Right atrium auricular region (tissue), 2 donors: ENCODE results near the gene FAM98B. TPM values are rescaled to one million over a fixed set of nuclear protein-coding genes. Genes with fewer than 3 reads are reported as not detected.

Experiments
- DNase-seq: peaks from one replicate; pipeline ENCODE4 v3.0.0-alpha.2; 2019; ENCODE audit warnings: low spot score
- H3K27ac ChIP-seq, 2 donors: fragments of 200-600 bp; sonication (generic); 1 replicate in 1 of 2; 2 replicates in 1 of 2; pipeline ENCODE4 v1.5.1; 2016 to 2019
- H3K27me3 ChIP-seq, 2 donors: fragments of 200-600 bp; sonication (generic); one replicate each; pipeline versions ENCODE4 v1.5.1 to v1.6.0; 2017 to 2019
- H3K36me3 ChIP-seq: fragments of 200-600 bp; sonication (generic); one replicate; pipeline ENCODE4 v1.5.1; 2016
- H3K4me1 ChIP-seq, 2 donors: fragments of 200-600 bp; sonication (generic); one replicate each; pipeline versions ENCODE4 v1.5.1 to v1.6.0; 2017 to 2019
- H3K4me3 ChIP-seq, 2 donors: fragments of 200-600 bp; sonication (generic); 1 replicate in 1 of 2; 2 replicates in 1 of 2; pipeline ENCODE4 v1.5.1; 2017 to 2019; ENCODE audit warnings: mild to moderate bottlenecking in 1 of 2, moderate library complexity in 1 of 2
- H3K9me3 ChIP-seq, 2 donors: fragments of 200-600 bp; sonication (generic); one replicate each; pipeline ENCODE4 v1.5.1; 2019
- CTCF ChIP-seq, 2 donors: fragments of 200-600 bp; sonication (generic); IDR thresholded peaks; one replicate each; pipeline ENCODE4 v1.5.1; 2019; ENCODE audit warnings: antibody characterized with exemption in 2 of 2
- total RNA-seq, 2 donors: library from RNA; depleted of rRNA; stranded (reverse); fragments of >200 nt; gene quantifications; one replicate each; pipeline ENCODE4 v1.1.0, GENCODE V29; 2016

The FAM98B gene
- total RNA-seq, 2 donors from 2014 or later = 9.8 to 13.4 TPM

- H3K4me1 ChIP-seq = no peaks in the 10 kb centered on the region
- DNase-seq = no peak
- no peaks in the 10 kb centered on the region for H3K36me3 ChIP-seq
- H3K9me3 ChIP-seq = no peaks in the 10 kb centered on the region
- H3K27me3 ChIP-seq = no peaks in the 10 kb centered on the region
- H3K27ac ChIP-seq = no peak overlapping the region
- H3K4me3 ChIP-seq = no peak overlapping the region
- TF ChIP-seq CTCF (IDR thresholded peaks at IDR 0.05) = no peak
Measured at GRCh38 chr15:38504680-38505467, 50.9 kb downstream of the FAM98B start.

- H3K4me3 ChIP-seq = no peak overlapping the region
- no peaks in the 10 kb centered on the region for H3K36me3 ChIP-seq
- no peaks in the 10 kb centered on the region for H3K9me3 ChIP-seq
- TF ChIP-seq CTCF (IDR thresholded peaks at IDR 0.05) = no peak
- H3K4me1 ChIP-seq = no peaks in the 10 kb centered on the region
- DNase-seq = no peak
- no peaks in the 10 kb centered on the region for H3K27me3 ChIP-seq
- no peak overlapping the region for H3K27ac ChIP-seq
Measured at GRCh38 chr15:38506997-38507396, 53.1 kb downstream of the FAM98B start.

- DNase-seq = no peak
- H3K27me3 ChIP-seq = no peaks in the 10 kb centered on the region
- no peak for TF ChIP-seq CTCF (IDR thresholded peaks at IDR 0.05)
- H3K9me3 ChIP-seq = no peaks in the 10 kb centered on the region
- no peaks in the 10 kb centered on the region for H3K4me1 ChIP-seq
- H3K27ac ChIP-seq = no peak overlapping the region
- H3K36me3 ChIP-seq = no peaks in the 10 kb centered on the region
- H3K4me3 ChIP-seq = no peak overlapping the region
Measured at GRCh38 chr15:38507570-38507969, 53.6 kb downstream of the FAM98B start.

- Histone ChIP-seq H3K4me3 (no peak overlapping the region), H3K27ac (no peak overlapping the region), H3K4me1 (no peaks in the 10 kb centered on the region), H3K36me3 (no peaks in the 10 kb centered on the region), H3K9me3 (no peaks in the 10 kb centered on the region), H3K27me3 (no peaks in the 10 kb centered on the region)
- no peak for TF ChIP-seq CTCF (IDR thresholded peaks at IDR 0.05)
- DNase-seq = no peak
Measured at GRCh38 chr15:38508647-38509046, 54.7 kb downstream of the FAM98B start.

- no peak for TF ChIP-seq CTCF (IDR thresholded peaks at IDR 0.05)
- DNase-seq = no peak
- Histone ChIP-seq H3K4me3 (no peak overlapping the region), H3K27me3 (no peaks in the 10 kb centered on the region), H3K4me1 (no peaks in the 10 kb centered on the region), H3K27ac (no peak overlapping the region), H3K36me3 (no peaks in the 10 kb centered on the region), H3K9me3 (no peaks in the 10 kb centered on the region)
Measured at GRCh38 chr15:38509152-38509551, 55.2 kb downstream of the FAM98B start.

- no peak for TF ChIP-seq CTCF (IDR thresholded peaks at IDR 0.05)
- H3K4me1 ChIP-seq = no peaks in the 10 kb centered on the region
- no peaks in the 10 kb centered on the region for H3K27me3 ChIP-seq
- no peak overlapping the region for H3K4me3 ChIP-seq
- no peaks in the 10 kb centered on the region for H3K36me3 ChIP-seq
- DNase-seq = no peak
- H3K9me3 ChIP-seq = no peaks in the 10 kb centered on the region
- H3K27ac ChIP-seq = no peak overlapping the region
Measured at GRCh38 chr15:38512901-38513300, 59.0 kb downstream of the FAM98B start.
